ENCODE results near the gene RBFOX1. TPM values are rescaled to one million over a fixed set of nuclear protein-coding genes. Genes with fewer than 3 reads are reported as not detected.
A peak's percentile ranks its signal among the peaks of the same experiment; 100 is the strongest.

The RBFOX1 gene
- total and polyA plus RNA-seq, 2 donors from 2014 or later = 0.24 to 0.66 TPM

GRCh38 chr16:7315813-7316212 is 16.8 kb upstream of the RBFOX1 start:
- H3K4me1 ChIP-seq (ENCODE audit: control insufficient read depth in 2 of 3, insufficient read depth in 2 of 3, low read depth in 1 of 3, low read length in 3 of 3) = no peaks in the 10 kb centered on the region
- H3K36me3 ChIP-seq (ENCODE audit: control insufficient read depth in 2 of 3, insufficient read depth in 3 of 3, low read length in 3 of 3) = no peaks in the 10 kb centered on the region
- H3K27me3 ChIP-seq (ENCODE audit: control insufficient read depth, insufficient read depth, low read length) = no peaks in the 10 kb centered on the region
- no peak overlapping the region for H3K4me3 ChIP-seq (ENCODE audit: low read length in 3 of 3)
- DNase-seq (no peak), FAIRE-seq (no peak)
- no peak overlapping the region for H3K27ac ChIP-seq (ENCODE audit: low read depth in 2 of 2, low read length in 2 of 2)
- no peak overlapping the region for H3K9ac ChIP-seq (ENCODE audit: low read length in 3 of 3)
- intact Hi-C loops (cut with DNase I) = no loop called here
- no peak for TF ChIP-seq CTCF (IDR thresholded peaks at IDR 0.05; ENCODE audit: borderline replicate concordance, extremely low read depth, insufficient read depth)
- H3K9me3 ChIP-seq (ENCODE audit: control insufficient read depth in 2 of 3, insufficient read depth in 1 of 3, low read length in 3 of 3) = no peaks in the 10 kb centered on the region

GRCh38 chr16:7316281-7316888 is 16.3 kb upstream of the RBFOX1 start:
- intact Hi-C loops (cut with DNase I) = no loop called here
- DNase-seq (peak in 1 of 5 donors; percentile 51), FAIRE-seq (no peak)
- Histone ChIP-seq H3K4me3 (ENCODE audit: low read length in 3 of 3) (no peak overlapping the region), H3K9me3 (ENCODE audit: control insufficient read depth in 2 of 3, insufficient read depth in 1 of 3, low read length in 3 of 3) (no peaks in the 10 kb centered on the region), H3K27me3 (ENCODE audit: control insufficient read depth, insufficient read depth, low read length) (no peaks in the 10 kb centered on the region), H3K27ac (ENCODE audit: low read depth in 2 of 2, low read length in 2 of 2) (no peak overlapping the region), H3K4me1 (ENCODE audit: control insufficient read depth in 2 of 3, insufficient read depth in 2 of 3, low read depth in 1 of 3, low read length in 3 of 3) (no peaks in the 10 kb centered on the region), H3K9ac (ENCODE audit: low read length in 3 of 3) (no peak overlapping the region), H3K36me3 (ENCODE audit: control insufficient read depth in 2 of 3, insufficient read depth in 3 of 3, low read length in 3 of 3) (no peaks in the 10 kb centered on the region)
- TF ChIP-seq CTCF (IDR thresholded peaks at IDR 0.05; ENCODE audit: borderline replicate concordance, extremely low read depth, insufficient read depth) = no peak

GRCh38 chr16:7317982-7318381 is 14.7 kb upstream of the RBFOX1 start:
- no peak overlapping the region for H3K9ac ChIP-seq (ENCODE audit: low read length in 3 of 3)
- FAIRE-seq (no peak), DNase-seq (no peak)
- H3K27me3 ChIP-seq (ENCODE audit: control insufficient read depth, insufficient read depth, low read length) = no peaks in the 10 kb centered on the region
- no peaks in the 10 kb centered on the region for H3K4me1 ChIP-seq (ENCODE audit: control insufficient read depth in 2 of 3, insufficient read depth in 2 of 3, low read depth in 1 of 3, low read length in 3 of 3)
- H3K9me3 ChIP-seq (ENCODE audit: control insufficient read depth in 2 of 3, insufficient read depth in 1 of 3, low read length in 3 of 3) = no peaks in the 10 kb centered on the region
- no peak overlapping the region for H3K4me3 ChIP-seq (ENCODE audit: low read length in 3 of 3)
- no peak overlapping the region for H3K27ac ChIP-seq (ENCODE audit: low read depth in 2 of 2, low read length in 2 of 2)
- no peaks in the 10 kb centered on the region for H3K36me3 ChIP-seq (ENCODE audit: control insufficient read depth in 2 of 3, insufficient read depth in 3 of 3, low read length in 3 of 3)
- no peak for TF ChIP-seq CTCF (IDR thresholded peaks at IDR 0.05; ENCODE audit: borderline replicate concordance, extremely low read depth, insufficient read depth)
- intact Hi-C loops (cut with DNase I) = no loop called here

GRCh38 chr16:7318686-7319085 is 14.0 kb upstream of the RBFOX1 start:
- FAIRE-seq (no peak), DNase-seq (no peak)
- intact Hi-C loops (cut with DNase I) = no loop called here
- no peaks in the 10 kb centered on the region for H3K36me3 ChIP-seq (ENCODE audit: control insufficient read depth in 2 of 3, insufficient read depth in 3 of 3, low read length in 3 of 3)
- H3K27me3 ChIP-seq (ENCODE audit: control insufficient read depth, insufficient read depth, low read length) = no peaks in the 10 kb centered on the region
- no peak for TF ChIP-seq CTCF (IDR thresholded peaks at IDR 0.05; ENCODE audit: borderline replicate concordance, extremely low read depth, insufficient read depth)
- no peak overlapping the region for H3K9ac ChIP-seq (ENCODE audit: low read length in 3 of 3)
- no peaks in the 10 kb centered on the region for H3K9me3 ChIP-seq (ENCODE audit: control insufficient read depth in 2 of 3, insufficient read depth in 1 of 3, low read length in 3 of 3)
- H3K27ac ChIP-seq (ENCODE audit: low read depth in 2 of 2, low read length in 2 of 2) = no peak overlapping the region
- H3K4me3 ChIP-seq (ENCODE audit: low read length in 3 of 3) = no peak overlapping the region
- no peaks in the 10 kb centered on the region for H3K4me1 ChIP-seq (ENCODE audit: control insufficient read depth in 2 of 3, insufficient read depth in 2 of 3, low read depth in 1 of 3, low read length in 3 of 3)
